KMS-11 (cell line): ENCODE measurements around the gene D2HGDH.

ENCODE experiments used
- H2AFZ ChIP-seq: fragments of 200-600 bp; sonication (generic); 2 replicates; pipeline ENCODE4 v1.6.1; 2016; ENCODE audit warnings: antibody characterized with exemption, mixed run types, low read depth
- H3K27ac ChIP-seq: fragments of 200-600 bp; sonication (generic); 2 replicates; pipeline ENCODE4 v1.6.1; 2016; ENCODE audit warnings: mild to moderate bottlenecking, mixed run types
- H3K27me3 ChIP-seq: fragments of 200-600 bp; sonication (generic); 2 replicates; pipeline ENCODE4 v1.6.1; 2017; ENCODE audit warnings: mild to moderate bottlenecking, low read depth, mixed run types, moderate library complexity; ENCODE audit not compliant: insufficient read depth
- H3K36me3 ChIP-seq: fragments of 200-600 bp; sonication (generic); 2 replicates; pipeline ENCODE4 v1.6.1; 2017; ENCODE audit warnings: mild to moderate bottlenecking, mixed run types; ENCODE audit not compliant: insufficient read depth
- H3K4me1 ChIP-seq: fragments of 200-600 bp; sonication (generic); 2 replicates; pipeline ENCODE4 v1.6.1; 2016; ENCODE audit warnings: mild to moderate bottlenecking, low read depth, mixed run types; ENCODE audit not compliant: poor library complexity, severe bottlenecking
- H3K4me2 ChIP-seq: fragments of 200-600 bp; sonication (generic); 2 replicates; pipeline ENCODE4 v1.7.0; 2016; ENCODE audit warnings: mild to moderate bottlenecking, mixed run types
- H3K4me3 ChIP-seq: fragments of 200-600 bp; sonication (generic); IDR thresholded peaks from 2 replicates; pipeline ENCODE4 v1.6.1; 2017; ENCODE audit warnings: low read depth, low read length, mixed read lengths; ENCODE audit not compliant: insufficient read depth
- H3K79me2 ChIP-seq: fragments of 200-600 bp; sonication (generic); 2 replicates; pipeline ENCODE4 v1.6.1; 2016; ENCODE audit warnings: low read depth, mixed run types; ENCODE audit not compliant: insufficient read depth
- H3K9ac ChIP-seq: fragments of 200-600 bp; sonication (generic); 2 replicates; pipeline ENCODE4 v1.6.1; 2016; ENCODE audit warnings: mild to moderate bottlenecking, mixed run types
- H4K20me1 ChIP-seq: fragments of 200-600 bp; sonication (generic); 2 replicates; pipeline ENCODE4 v1.6.1; 2016; ENCODE audit warnings: mild to moderate bottlenecking, mixed run types; ENCODE audit not compliant: insufficient read depth
- TF ChIP-seq, protein P1 (sequence below): fragments of 200-600 bp; sonication (generic); conservative IDR thresholded peaks from 2 replicates; pipeline ENCODE4 v1.6.1; 2017; ENCODE audit warnings: low read depth, mild to moderate bottlenecking, antibody characterized with exemption, low read length, moderate library complexity, mixed read lengths

Gene D2HGDH

DNA sequence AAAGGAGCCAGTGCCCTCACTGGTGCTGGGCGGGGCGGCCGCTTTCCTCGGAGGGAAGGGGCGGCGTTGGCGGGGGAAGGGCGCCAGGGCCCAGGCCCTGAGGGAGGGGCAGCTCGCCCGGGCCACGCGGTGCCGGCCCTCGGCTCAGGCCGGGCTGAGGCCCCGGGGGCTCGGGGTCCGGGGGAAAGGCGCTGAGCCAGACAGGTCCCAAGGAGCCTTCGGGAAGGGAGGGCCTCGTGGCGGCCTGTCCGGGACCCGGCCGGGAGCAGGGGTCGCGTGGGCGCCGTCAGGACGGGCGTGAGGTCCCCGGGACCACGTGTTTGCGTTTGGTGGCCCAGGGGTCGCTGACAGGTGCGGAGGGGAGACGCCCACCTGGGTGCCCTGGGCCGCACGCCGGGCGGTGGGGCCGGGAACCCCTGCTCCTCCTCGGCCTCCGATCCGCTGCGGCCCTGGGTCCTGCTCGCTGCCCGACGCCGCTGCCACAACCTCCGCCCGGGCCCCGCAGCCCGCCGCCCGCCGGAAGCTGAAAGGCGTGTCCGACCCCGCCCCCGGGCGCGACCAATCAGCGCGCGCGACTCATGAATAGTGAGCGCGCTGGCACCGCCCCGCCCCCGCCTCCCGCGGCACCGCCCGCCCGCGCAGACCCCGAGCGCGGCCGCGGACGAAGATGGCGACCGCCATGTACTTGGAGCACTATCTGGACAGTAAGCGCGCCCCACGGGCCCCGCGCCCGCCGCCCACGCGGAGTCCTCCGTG, 32.9 kb upstream of the D2HGDH start, which contains the start of gene ING5:
TSS of gene ING5 (plus strand) at position 641 of the 756 bp plus-strand sequence. CDS start at position 668, 27 bp downstream.
- no peaks in the 10 kb centered on the region for H4K20me1 ChIP-seq
- peaks cover 8% of the 10 kb centered on the region for H3K79me2 ChIP-seq
- H2AFZ ChIP-seq, result peak within 1 kb of the TSS; percentile 45
- no peaks in the 10 kb centered on the region for H3K27me3 ChIP-seq
- H3K27ac ChIP-seq, result peak within 1 kb of the TSS; percentile 96
- H3K9ac ChIP-seq, result peak within 1 kb of the TSS; percentile 97
- TF ChIP-seq, protein P1, sequence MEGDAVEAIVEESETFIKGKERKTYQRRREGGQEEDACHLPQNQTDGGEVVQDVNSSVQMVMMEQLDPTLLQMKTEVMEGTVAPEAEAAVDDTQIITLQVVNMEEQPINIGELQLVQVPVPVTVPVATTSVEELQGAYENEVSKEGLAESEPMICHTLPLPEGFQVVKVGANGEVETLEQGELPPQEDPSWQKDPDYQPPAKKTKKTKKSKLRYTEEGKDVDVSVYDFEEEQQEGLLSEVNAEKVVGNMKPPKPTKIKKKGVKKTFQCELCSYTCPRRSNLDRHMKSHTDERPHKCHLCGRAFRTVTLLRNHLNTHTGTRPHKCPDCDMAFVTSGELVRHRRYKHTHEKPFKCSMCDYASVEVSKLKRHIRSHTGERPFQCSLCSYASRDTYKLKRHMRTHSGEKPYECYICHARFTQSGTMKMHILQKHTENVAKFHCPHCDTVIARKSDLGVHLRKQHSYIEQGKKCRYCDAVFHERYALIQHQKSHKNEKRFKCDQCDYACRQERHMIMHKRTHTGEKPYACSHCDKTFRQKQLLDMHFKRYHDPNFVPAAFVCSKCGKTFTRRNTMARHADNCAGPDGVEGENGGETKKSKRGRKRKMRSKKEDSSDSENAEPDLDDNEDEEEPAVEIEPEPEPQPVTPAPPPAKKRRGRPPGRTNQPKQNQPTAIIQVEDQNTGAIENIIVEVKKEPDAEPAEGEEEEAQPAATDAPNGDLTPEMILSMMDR, result no peak; the same call in 1 of the 2 replicates
- H3K4me1 ChIP-seq, result peaks cover 12% of the 10 kb centered on the region
- peaks cover 3% of the 10 kb centered on the region; the same call in 1 of the 2 replicates for H3K36me3 ChIP-seq
- H3K4me2 ChIP-seq, result peak within 1 kb of the TSS; percentile 95
- H3K4me3 ChIP-seq, result no peak within 1 kb of the TSS

DNA sequence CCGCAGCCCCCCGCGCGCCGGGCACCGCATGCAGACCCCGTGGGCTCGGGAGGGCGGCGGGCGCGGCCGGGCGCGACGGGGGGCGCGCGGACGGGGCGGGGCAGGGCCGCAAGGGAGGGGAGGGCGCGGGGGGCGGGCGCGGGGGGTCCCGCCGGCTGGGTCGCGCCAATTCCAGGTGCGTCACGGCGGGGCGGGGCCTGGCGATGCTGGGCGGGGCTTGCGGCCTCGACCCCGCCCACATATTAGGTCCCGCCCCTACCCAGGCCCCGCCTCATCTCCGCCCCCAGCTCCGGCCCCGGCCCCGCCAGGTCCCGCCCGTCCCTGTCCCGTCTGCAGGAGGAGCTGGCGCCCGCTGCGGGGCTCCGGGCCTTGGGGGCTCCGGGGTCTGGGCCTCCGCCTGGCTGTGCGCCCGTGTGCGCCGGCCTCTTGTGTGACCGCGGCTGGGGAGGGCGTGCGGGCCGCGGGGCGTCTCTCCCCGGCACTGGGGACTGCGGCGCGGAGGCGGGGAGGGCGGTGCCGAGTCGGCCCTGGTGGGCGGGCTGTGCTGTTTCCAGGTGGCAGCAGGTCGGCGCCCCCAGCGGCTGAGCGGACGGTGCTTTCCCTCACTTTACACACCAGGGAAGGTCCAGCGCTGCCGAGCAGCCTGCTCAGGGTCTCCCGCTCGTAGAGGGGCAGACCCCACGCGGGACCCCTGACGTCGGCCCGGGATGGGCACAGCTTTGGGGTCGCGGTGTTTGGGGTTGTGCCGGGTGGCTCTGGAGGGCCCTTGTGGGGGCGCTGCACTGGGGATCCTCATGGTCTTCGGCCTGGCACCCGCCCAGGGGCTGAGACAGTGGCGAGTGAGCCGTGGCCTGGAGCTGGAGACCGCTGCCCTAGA, 32.0 kb upstream of the D2HGDH start:
- H3K4me3 ChIP-seq, result no peak overlapping the region
- H3K4me1 ChIP-seq, result peaks cover 12% of the 10 kb centered on the region
- peak overlapping the region; percentile 97 for H3K9ac ChIP-seq
- H3K36me3 ChIP-seq, result peaks cover 3% of the 10 kb centered on the region; the same call in 1 of the 2 replicates
- peak overlapping the region; percentile 95 for H3K4me2 ChIP-seq
- TF ChIP-seq, protein P1, result peak; percentile 38; the same call in 1 of the 2 replicates
- H3K79me2 ChIP-seq, result peaks cover 8% of the 10 kb centered on the region
- H4K20me1 ChIP-seq, result no peaks in the 10 kb centered on the region
- H2AFZ ChIP-seq, result peak overlapping the region; percentile 38; the same call in 1 of the 2 replicates
- peak overlapping the region; percentile 96 for H3K27ac ChIP-seq
- no peaks in the 10 kb centered on the region for H3K27me3 ChIP-seq

- Histone ChIP-seq H2AFZ (0 out of 2 replicates have a peak overlapping the region, but pooled peaks have one; percentile 38), H3K4me2 (peak overlapping the region; percentile 95), H3K27me3 (no peaks in the 10 kb centered on the region), H3K4me3 (no peak overlapping the region), H3K79me2 (peaks cover 8% of the 10 kb centered on the region), H3K36me3 (peaks cover 3% of the 10 kb centered on the region; the same call in 1 of the 2 replicates), H3K9ac (peak overlapping the region; percentile 58; the same call in 1 of the 2 replicates), H3K27ac (peak overlapping the region; percentile 20; the same call in 1 of the 2 replicates), H3K4me1 (peaks cover 12% of the 10 kb centered on the region), H4K20me1 (no peaks in the 10 kb centered on the region)
- TF ChIP-seq, protein P1, result 0 out of 2 replicates have a peak, but pooled peaks have one; percentile 9
Measured at GRCh38 chr2:241703032-241703604, 31.3 kb upstream of the D2HGDH start.

GRCh38 chr2:241706537-241706936, 27.9 kb upstream of the D2HGDH start:
- no peak overlapping the region for H2AFZ ChIP-seq

More at GRCh38 chr2:241706537-241706936, 27.9 kb upstream of the D2HGDH start:
- Histone ChIP-seq H3K36me3 (peaks cover 4% of the 10 kb centered on the region; the same call in 1 of the 2 replicates), H3K27me3 (no peaks in the 10 kb centered on the region), H3K9ac (no peak overlapping the region), H3K4me2 (no peak overlapping the region), H3K4me3 (no peak overlapping the region), H3K4me1 (peaks cover 6% of the 10 kb centered on the region), H3K27ac (no peak overlapping the region), H4K20me1 (no peaks in the 10 kb centered on the region), H3K79me2 (peaks cover 8% of the 10 kb centered on the region)
- TF ChIP-seq, protein P1, result no peak
